ENCODE results near the gene BBS4. TPM values are rescaled to one million over a fixed set of nuclear protein-coding genes. Genes with fewer than 3 reads are reported as not detected.
A peak's percentile ranks its signal among the peaks of the same experiment; 100 is the strongest.
"Not testable (repeated sequence)": the region's sequence is repeated elsewhere in the genome, so short reads cannot be mapped to it uniquely, and the experiment has no call there.

BBS4 gene
- total RNA-seq, 1 donor from 2014 or later = 8.0 TPM

DNA sequence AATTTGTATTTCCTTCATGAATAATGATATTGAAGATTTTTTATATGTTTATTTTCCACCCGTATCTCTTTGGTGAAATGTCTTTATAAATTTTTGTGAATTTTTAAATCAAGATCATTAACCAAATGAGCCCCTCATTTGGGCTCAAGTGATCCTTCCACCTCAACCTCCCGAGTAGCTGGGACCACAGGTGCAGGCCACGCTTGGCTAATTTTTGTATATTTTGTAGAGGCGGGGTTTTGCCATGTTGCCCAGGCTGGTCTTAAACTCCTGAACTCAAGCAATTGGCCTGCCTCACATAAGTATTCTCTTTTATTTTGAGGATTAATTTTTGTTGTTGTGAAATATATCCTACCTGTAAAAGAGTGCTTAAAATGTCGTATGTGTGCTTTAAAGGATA is 4.9 kb downstream of the BBS4 start:
- DNase-seq (ENCODE audit: low spot score) (no peak), ATAC-seq (no peak)

GRCh38 chr15:72698938-72699337 is 12.9 kb downstream of the BBS4 start:
- DNase-seq (ENCODE audit: low spot score) (no peak), ATAC-seq (no peak)

DNA sequence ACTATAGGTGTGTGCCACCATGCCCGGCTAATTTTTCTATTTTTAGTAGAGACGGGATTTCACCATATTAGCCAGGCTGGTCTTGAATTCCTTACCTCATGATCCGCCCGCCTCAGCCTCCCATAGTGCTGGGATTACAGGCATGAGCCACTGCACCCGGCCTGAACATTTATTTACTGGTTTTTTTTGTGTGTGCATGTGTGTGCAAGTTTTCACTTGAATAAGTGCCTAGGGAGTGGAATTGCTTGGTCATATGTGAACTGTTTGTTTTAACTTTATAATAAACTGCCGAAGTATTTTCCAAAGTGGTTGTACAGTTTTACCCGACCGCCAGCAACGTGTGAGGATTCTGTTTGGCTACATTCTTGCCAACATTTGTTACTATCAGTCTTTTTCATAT is 14.1 kb downstream of the BBS4 start:
- DNase-seq (ENCODE audit: low spot score) (no peak), ATAC-seq (no peak)

DNA sequence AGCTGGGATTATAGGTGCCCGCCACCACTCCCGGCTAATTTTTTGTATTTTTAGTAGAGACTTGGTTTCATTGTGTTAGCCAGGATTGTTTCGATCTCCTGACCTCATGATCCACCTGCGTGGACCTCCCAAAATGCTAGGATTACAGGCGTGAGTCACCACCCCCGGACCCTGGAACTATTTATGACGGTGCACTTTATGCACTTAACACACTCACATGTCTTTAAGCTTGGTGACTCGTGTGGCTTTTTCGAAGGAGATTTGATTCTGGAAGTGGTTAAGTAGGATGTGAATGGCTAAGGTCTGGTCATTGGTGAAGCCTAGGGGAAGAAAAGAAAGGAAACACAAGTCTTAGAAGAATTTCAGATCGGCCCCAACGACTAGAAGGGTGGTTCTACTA is 20.3 kb downstream of the BBS4 start:
- no peak for ATAC-seq

DNA sequence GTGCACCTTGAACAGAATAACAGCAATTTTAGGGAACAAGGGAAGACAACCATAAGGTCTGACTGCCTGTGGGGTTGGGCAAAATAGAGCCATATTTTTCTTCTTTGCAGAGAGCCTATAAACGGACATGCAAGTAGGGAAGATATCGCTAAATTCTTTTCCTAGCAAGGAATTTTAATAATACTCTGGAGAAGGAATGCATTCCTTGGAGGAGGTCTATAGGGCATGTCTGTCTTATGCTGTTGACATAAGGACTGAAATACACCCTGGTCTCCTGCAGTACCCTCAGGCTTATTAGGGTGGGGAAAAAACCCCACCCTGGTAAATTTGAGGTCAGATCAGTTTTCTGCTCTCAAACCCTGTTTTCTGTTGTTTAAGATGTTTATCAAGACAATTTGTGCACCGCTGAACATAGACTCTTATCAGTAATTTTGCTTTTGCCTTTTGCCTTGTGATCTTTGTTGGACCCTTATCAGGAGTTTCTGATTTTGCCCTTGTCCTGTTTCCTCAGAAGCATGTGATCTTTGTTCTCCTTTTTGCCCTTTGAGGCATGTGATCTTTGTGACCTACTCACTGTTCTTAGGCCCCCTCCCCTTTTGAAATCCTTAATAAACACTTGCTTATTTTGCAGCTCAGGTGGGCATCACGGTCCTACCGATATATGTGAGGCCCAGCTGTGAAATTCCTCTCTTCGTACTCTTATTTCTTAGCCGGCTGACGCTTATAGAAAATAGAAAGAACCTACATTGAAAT is 22.7 kb downstream of the BBS4 start:
- ATAC-seq; DNase-seq (ENCODE audit: low spot score): not testable (repeated sequence)

More for the DNA sequence above, 20.3 kb downstream of the BBS4 start:
- no peak for DNase-seq (ENCODE audit: low spot score)

GRCh38 chr15:72722071-72722696 is 36.2 kb downstream of the BBS4 start:
- ATAC-seq = peak; percentile 85
- peak; percentile 54 for DNase-seq (ENCODE audit: low spot score)

- DNase-seq (ENCODE audit: low spot score) (no peak), ATAC-seq (no peak)
Observed at GRCh38 chr15:72724028-72724427, 38.0 kb downstream of the BBS4 start.

- ATAC-seq (no peak), DNase-seq (ENCODE audit: low spot score) (no peak)
Observed at GRCh38 chr15:72725446-72725845, 39.4 kb downstream of the BBS4 start.

DNA sequence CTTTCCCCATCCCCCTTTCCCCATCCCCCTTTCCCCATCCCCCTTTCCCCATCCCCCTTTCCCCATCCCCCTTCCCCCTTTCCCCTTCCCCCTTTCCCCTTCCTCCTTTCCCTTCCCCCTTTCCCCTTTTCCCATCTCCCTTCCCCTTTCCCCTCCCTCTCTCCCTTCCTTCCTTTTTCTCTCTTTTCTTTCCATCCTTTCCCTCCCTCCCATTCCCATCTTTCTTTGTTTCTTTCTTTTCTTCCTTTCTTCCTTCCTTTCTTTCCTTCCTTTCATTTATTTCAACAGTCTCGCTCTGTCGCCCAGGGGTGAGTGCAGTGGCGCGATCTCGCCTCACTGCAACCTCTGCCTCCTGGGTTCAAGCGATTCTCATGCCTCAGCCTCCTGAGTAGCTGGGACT is 39.8 kb downstream of the BBS4 start:
- ATAC-seq = not testable (repeated sequence)

GRCh38 chr15:72727154-72727553 is 41.1 kb downstream of the BBS4 start:
- DNase-seq (ENCODE audit: low spot score) = no peak
- ATAC-seq = peak; percentile 61

More for the DNA sequence above, 39.8 kb downstream of the BBS4 start:
- DNase-seq (ENCODE audit: low spot score) = not testable (repeated sequence)

DNA sequence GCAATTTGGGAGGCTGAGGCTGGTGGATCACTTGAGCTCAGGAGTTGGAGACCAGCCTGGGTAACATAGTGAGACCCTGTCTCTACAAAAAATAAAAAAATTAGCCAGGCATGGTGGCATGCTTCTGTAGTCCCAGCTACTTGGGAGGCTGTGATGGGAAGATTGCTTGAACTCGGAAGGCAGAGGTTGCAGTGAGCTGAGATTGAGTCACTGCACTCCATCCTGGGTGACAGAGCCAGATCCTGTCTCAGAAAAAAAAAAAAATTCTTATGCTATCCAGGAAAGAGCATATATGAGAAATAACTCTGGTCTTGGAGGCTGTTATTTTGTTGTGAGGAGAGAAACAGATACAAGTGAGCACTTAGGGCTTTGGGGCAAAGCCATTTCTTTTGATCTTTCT is 42.2 kb downstream of the BBS4 start:
- not testable (repeated sequence) for ATAC-seq

GRCh38 chr15:72728821-72729220 is 42.8 kb downstream of the BBS4 start:
- ATAC-seq (peak; percentile 54), DNase-seq (ENCODE audit: low spot score) (no peak)

More for the DNA sequence above, 42.2 kb downstream of the BBS4 start:
- not testable (repeated sequence) for DNase-seq (ENCODE audit: low spot score)

- ATAC-seq (no peak), DNase-seq (ENCODE audit: low spot score) (no peak)
Observed at GRCh38 chr15:72732086-72732485, 46.1 kb downstream of the BBS4 start.

DNA sequence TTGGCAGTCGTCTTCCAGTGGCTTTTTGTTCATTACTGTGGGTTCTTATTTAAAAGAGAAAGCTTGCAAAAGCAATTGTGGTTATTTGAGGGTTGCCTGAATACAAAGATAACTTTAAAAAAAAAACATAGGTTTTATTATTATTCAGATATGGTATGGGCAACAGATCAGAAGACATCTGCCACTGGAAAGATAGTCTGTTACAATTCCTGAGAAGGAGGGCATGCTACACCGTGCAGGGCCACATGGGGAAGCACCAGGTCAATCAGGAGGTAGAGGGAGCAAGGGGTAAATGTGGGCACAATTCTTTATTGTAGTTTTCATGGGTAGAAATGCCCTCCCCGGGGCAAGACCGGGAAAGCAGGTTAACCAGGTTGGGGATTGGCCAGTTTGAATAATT is 46.5 kb downstream of the BBS4 start:
- no peak for DNase-seq (ENCODE audit: low spot score)
- no peak for ATAC-seq

GRCh38 chr15:72733941-72734738 is 48.1 kb downstream of the BBS4 start:
- no peak for ATAC-seq
- DNase-seq (ENCODE audit: low spot score) = no peak

DNA sequence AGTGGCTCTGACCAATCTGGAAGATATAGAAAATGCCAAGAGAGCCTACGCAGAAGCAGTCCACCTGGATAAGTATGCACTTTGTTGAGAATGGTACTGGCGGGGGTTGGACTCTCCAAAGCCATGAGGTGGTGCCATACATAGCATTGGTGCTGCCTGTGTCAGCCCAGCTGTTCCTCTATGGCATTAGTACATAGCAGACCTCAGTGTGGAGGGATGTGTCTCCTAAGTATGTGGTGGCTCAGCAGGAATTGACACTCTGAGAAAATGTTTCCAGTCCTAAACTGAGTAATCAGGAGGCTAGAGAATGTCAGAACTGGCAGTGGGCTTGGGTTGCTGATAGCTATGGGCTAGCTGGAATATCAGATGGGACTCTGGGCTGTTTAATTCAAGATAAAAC is 49.1 kb downstream of the BBS4 start:
- no peak for DNase-seq (ENCODE audit: low spot score)
- no peak for ATAC-seq

DNA sequence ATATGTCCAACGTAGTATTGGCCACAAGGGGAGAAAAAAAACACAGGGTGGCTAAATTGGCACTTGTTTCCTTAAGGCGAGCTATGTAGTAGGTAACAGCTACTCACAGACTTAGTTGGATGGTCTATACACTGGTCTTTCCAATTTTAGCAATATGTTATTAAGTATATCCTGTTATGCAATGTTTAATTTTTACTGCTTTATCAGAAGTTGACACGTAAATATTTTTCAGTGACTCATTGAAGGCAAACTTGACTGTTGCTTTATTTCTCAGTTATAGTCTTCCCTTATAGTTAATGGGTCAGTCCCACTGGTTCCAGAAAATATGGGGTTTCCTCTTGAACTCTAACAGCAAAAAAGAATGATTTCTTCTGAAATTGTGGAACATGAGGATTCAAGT is 51.1 kb downstream of the BBS4 start:
- ATAC-seq (no peak), DNase-seq (ENCODE audit: low spot score) (no peak)

DNA sequence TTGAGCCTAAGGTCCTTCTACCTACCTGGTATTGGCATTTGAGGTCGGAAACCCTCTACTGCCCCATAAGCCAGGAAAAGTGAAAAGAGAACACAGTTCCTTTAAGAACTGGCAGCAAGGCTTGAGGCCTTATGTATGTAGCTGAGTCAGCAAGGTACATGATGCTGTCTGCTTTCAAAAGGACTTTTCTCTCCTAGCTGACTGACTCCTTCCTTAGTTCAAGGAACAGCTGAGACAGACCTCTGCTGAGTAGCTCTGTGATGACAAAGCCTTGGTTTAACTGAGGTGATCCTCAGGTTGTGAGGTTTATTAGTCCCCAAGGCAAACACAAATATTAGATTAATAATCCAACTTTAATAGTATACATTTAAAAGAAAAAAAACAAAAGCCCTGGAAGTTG is 51.7 kb downstream of the BBS4 start:
- ATAC-seq (no peak), DNase-seq (ENCODE audit: low spot score) (no peak)

DNA sequence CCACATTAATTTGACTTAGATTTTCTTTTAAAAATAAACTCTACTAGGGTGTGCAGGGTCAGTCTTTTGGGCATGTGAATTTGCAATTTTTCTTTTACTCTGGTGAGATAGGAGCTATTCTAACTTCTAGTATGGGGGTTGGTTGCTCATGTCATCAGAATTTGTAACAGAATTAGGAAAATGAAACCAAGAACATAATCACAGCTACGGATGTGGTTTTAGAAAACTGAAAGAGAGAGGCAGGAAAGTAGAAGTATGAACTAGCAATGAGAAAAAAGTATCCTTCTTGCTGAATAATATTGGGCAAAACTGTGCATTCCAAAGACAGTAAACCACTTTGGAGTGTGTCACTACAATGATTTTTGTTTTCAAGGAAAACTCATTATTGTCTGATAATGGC is 54.2 kb downstream of the BBS4 start:
- DNase-seq (ENCODE audit: low spot score) (no peak), ATAC-seq (no peak)

DNA sequence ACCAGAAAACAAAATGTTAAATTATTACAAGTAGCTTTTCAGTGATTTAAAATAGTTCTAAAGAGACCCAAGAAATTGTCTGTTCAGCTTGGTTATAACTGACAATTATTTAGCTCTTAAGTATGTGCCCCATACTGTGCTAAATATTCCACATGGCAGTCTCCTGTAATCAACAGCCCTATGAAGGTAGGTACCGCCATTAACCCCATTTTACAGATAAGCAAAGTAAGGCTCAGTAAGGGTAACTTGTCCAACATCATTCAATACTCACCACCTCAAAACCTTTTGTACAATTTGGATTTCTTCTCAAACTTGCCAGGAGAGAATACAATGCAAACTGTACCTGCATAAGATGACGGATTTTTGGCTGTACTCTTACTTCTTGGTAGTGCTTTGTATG is 63.7 kb downstream of the BBS4 start:
- ATAC-seq (no peak), DNase-seq (ENCODE audit: low spot score) (no peak)

DNA sequence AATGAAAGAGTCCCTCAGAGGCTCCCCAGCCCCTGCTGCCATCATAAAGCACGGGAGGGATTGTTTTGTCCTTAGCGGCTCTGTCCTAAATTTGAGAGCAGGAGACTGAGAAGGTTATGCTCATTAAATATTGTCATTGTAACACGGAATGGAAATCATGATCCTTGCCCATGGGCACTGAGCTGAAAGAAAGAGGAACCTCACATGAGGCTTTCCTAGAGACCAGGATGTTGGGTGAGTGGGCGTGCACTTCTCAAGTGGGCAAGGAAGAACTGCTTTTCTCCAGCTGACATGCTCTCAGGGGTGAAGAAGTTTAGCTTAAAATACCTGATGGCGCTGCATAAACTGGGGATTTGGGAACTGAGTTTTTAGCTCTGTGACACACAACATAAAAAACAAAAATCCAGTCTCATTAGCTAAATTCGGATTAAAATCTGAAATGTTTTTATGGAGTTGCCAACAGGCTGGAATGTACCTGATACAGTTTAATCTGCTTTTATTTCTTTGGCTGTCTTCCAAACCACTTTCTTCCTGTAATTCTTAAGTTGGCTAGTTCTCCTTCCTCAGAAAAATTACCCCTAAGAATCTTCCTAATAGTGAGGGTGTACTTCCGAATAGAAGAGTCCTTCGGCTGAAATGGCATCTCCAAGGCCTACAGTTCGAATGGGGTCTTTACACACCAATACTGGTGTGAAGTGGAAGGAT is 65.9 kb downstream of the BBS4 start:
- ATAC-seq (no peak), DNase-seq (ENCODE audit: low spot score) (no peak)

Data from left lobe of liver (tissue), 2 donors.